HL-60/S4 treated with phorbol 12-myristate 13-acetate at 8.2 ng/mL for 4 days and 3 days (cell line): ENCODE data around the gene TRIO.

Source experiments
- in situ Hi-C: fragments of 300-500 bp; cut with MboI; formaldehyde crosslinking; loops from 2 replicates; pipeline ENCODE4 v1.15.0; 2022; ENCODE audit warnings: low sequenced_read_pairs

The TRIO gene

GRCh38 chr5:14240359-14240758, 97.2 kb downstream of the TRIO start:
- in situ Hi-C loops = no loop called here

DNA sequence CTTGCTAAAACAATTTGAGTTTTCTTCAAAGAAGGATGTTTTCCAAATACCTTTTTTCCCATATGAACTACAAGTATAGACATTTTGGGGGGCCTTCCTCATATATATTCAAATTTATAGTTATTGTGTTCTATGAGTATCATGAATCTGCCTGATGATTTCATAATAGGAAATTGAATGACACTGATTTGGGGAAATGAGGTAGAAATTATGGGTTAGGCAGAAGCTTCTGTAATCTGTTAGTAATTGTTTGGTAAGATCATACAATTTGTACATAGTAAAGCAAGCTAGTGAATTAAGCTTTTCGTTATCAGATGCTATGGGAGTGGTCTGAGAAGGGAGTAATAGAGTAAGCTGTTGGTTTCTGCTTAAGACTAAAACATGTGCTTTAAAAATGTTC, 98.0 kb downstream of the TRIO start:
- in situ Hi-C loops = no loop called here

GRCh38 chr5:14242447-14242846, 99.3 kb downstream of the TRIO start:
- in situ Hi-C loops = no loop called here

- in situ Hi-C loops = no loop called here
These were observed 99.8 kb downstream of the TRIO start for GRCh38 chr5:14242871-14243383.

DNA sequence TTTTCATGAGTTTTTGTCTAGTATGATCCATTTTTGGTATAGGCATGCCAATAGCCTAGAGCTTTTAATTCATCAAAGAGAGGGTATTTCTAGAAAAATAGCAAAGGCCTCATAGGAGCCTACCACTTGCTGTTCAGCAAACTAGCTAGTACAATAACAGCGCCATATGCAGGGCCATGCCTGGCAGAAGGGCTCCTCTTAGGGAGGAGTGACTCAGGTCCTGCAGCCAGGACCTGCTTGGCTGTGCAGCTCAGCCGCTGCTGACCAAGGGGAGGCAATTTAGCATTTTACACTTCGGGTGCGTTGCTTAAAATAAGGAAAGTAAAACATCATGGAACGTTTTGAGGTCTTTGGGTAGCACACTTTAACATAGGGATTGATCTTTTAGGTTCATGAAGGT, 100.6 kb downstream of the TRIO start:
- in situ Hi-C loops = no loop called here

DNA sequence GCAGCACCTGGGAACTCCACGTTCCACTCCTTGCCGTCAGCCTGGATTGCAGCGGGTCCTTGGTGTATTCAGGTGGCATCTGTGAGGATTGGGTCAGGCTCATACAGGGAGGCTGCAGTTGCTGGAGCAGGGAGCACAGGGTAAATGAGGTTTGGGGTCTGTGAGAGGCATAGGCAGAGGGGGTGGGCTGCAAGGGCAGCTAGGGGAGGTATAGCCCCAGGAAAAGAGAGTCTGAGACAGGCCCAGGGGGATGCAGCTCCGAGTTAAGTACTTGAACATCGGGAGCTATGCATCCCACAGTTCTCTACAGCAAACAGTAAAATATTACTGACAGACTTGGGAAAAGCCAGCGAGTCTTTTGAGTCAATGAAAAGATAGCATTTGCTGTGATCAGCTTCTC, 101.6 kb downstream of the TRIO start:
- in situ Hi-C loops = no loop called here

DNA sequence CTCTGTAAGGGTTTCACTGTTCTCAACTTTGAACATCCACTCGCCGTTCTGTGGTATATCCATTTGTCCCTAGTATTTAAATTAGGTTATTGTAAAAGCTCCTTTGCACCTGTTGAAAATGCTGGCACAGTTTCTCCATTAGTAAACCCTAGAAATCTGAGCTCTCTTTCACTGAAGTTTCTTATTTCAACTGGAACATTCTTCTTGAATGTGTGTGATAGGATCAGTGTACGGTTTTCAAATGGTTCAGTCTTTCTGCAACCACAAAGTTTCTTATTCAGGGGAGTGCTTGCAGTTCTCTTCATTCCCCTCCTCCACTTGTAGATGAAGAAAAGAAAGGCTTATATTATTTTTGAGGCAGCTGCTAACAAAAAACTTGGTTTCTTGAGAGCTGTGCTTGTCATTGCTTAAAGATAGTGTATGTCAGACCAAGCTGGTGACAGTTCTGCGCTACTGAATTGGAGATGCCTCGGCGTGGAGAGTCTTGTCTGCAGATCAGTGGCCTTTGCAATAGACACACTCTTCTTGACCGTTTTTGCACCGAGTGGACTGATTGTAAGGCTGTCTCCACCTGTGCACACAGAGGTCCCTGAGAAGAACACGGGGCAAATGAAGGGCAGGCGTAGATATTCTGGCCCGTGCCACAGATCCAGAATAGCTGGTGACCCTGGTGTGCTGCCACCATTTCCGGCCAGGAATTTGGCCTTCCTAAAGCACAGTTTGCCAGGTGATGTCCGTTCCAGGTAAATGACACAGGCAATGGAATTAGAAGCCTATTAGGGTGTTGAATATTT, 102.2 kb downstream of the TRIO start:
- in situ Hi-C loops = no loop called here

GRCh38 chr5:14246350-14247053, 103.4 kb downstream of the TRIO start:
- in situ Hi-C loops = no loop called here

DNA sequence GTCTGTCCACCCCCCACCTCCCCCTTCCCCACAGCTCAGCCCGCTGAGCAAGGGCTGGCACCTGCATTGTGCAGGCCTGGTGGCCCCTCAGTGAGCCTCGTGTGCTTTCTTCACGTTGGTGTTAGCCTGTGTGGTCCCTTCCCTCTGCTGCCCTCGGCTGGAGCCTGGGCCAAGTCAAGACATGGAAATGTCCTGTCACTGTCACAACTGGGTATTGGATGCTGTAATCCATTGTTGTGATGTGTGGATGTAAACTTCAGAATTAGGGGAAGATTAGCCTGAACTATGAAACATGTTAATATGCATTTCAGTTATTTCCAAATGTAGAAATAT, 103.9 kb downstream of the TRIO start:
- in situ Hi-C loops = no loop called here

GRCh38 chr5:14249258-14250082, 106.3 kb downstream of the TRIO start:
- in situ Hi-C loops = loop anchor here (25.0 kb wide), 1 partner anchor 262 kb away; no protein-coding TSS in a partner anchor

DNA sequence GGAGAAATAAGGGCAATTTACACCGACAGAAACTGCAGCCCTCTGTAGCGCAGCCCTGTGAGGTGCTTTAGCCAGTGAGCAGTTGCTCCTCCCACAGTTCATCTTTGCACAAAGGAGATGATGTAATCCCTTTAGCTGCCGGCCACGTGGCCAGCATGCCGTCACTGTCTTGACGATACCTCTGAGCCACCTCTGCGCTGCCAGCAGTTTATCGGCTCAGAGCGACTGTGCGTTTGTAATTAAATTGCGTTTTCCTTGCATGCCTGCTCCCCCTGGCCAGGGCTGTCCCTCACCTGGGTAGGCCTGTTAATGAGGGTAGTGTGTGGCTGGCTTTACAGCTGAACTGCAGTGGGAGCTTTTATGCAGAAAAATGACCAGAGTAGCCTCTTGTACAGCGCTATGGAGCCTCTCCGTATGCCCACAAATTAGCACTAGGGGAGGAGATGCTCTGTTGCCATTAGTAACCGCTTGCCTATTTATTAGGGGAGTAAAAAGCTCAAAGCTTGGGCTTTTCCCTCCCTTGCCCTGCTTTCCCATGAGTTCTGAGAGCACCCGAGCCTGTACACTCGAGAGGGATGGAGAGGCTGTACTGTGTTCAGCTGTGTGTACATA, 107.0 kb downstream of the TRIO start:
- in situ Hi-C loops = loop anchor here (25.0 kb wide), 1 partner anchor 263 kb away; no protein-coding TSS in a partner anchor

- in situ Hi-C loops = loop anchor here (25.0 kb wide), 1 partner anchor 264 kb away; no protein-coding TSS in a partner anchor
These were observed 107.9 kb downstream of the TRIO start for GRCh38 chr5:14250748-14251701.

- in situ Hi-C loops = loop anchor here (25.0 kb wide), 1 partner anchor 264 kb away; no protein-coding TSS in a partner anchor
These were observed 108.6 kb downstream of the TRIO start for GRCh38 chr5:14251733-14252132.

GRCh38 chr5:14252793-14253192, 109.7 kb downstream of the TRIO start:
- in situ Hi-C loops = loop anchor here (25.0 kb wide), 1 partner anchor 265 kb away; no protein-coding TSS in a partner anchor

DNA sequence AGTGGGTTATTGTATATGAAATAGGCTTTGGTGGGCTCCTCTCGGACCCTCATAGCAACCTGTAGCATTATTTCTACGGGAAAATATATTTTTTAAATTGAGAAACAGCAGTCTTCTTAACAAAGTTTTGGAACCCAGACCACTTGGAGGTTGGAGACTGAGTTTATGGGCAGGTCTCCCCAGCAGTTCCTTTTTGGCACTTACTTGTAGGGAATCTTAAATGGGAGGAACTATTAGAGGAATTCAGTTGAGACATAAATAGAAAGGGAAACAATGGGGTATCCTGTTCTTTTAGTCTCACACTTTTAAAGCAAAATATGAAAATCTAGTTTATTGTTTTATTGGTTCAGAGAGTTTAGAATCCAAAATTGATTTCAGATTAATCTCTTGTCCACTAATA, 111.5 kb downstream of the TRIO start:
- in situ Hi-C loops = loop anchor here (25.0 kb wide), 1 partner anchor 267 kb away; no protein-coding TSS in a partner anchor

GRCh38 chr5:14256026-14256690, 113.0 kb downstream of the TRIO start:
- in situ Hi-C loops = loop anchor here (25.0 kb wide), 1 partner anchor 269 kb away; no protein-coding TSS in a partner anchor

GRCh38 chr5:14256756-14257393, 113.7 kb downstream of the TRIO start:
- in situ Hi-C loops = loop anchor here (25.0 kb wide), 1 partner anchor 270 kb away; no protein-coding TSS in a partner anchor

GRCh38 chr5:14257995-14258403, 114.9 kb downstream of the TRIO start:
- in situ Hi-C loops = loop anchor here (25.0 kb wide), 1 partner anchor 271 kb away; no protein-coding TSS in a partner anchor
